Fibroblast of lung (primary cell): ENCODE data around the gene KRTAP22-1.

Experiments
- EZH2 ChIP-seq: IDR thresholded peaks from 2 replicates; pipeline ENCODE4 v1.5.1; 2012; ENCODE audit warnings: low read length, control low read depth, mild to moderate bottlenecking; ENCODE audit errors: missing control alignments
- TF ChIP-seq, protein P1 (sequence below), 2 donors: IDR thresholded peaks in 1 of 2; conservative IDR thresholded peaks in 1 of 2; 1 replicate in 1 of 2; 2 replicates in 1 of 2; pipeline ENCODE4 v1.5.1; 2011 to 2012; ENCODE audit warnings: low read length in 2 of 2, control low read depth in 1 of 2, inconsistent platforms in 1 of 2, low read depth in 1 of 2, mild to moderate bottlenecking in 1 of 2

DNA sequence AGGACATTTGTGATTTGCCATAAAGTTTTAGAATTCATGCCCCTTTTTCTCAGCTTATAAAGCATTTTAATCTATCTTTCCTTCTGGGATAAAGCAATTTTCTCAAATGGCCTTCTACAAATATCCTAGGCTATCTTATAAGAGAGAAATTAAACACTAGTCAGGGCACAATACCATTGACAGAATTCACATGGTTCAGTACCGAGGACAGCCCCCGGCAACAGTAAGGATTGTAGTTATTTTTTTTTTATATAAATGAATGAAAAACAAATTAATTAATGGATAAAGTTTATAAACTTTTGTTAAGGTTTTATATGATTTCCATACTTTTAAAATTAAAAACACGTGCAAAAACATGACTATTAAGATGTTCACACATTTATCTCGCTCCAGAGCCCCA is 27.2 kb downstream of the KRTAP22-1 start:
- TF ChIP-seq, protein P1, sequence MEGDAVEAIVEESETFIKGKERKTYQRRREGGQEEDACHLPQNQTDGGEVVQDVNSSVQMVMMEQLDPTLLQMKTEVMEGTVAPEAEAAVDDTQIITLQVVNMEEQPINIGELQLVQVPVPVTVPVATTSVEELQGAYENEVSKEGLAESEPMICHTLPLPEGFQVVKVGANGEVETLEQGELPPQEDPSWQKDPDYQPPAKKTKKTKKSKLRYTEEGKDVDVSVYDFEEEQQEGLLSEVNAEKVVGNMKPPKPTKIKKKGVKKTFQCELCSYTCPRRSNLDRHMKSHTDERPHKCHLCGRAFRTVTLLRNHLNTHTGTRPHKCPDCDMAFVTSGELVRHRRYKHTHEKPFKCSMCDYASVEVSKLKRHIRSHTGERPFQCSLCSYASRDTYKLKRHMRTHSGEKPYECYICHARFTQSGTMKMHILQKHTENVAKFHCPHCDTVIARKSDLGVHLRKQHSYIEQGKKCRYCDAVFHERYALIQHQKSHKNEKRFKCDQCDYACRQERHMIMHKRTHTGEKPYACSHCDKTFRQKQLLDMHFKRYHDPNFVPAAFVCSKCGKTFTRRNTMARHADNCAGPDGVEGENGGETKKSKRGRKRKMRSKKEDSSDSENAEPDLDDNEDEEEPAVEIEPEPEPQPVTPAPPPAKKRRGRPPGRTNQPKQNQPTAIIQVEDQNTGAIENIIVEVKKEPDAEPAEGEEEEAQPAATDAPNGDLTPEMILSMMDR (conservative IDR thresholded peaks at IDR 0.05 in 1 of 2, IDR thresholded peaks at IDR 0.05 in 1 of 2; ENCODE audit: low read depth in 1 of 2, low read length in 2 of 2), result no peak
- no peak for TF ChIP-seq EZH2
